A549 (cell line): ENCODE measurements around the gene GUCA2A. TPM values are rescaled to one million over a fixed set of nuclear protein-coding genes. Genes with fewer than 3 reads are reported as not detected.

Experiments used
- ATAC-seq, 2 experiments: fragments of 200-7000 bp in 1 of 2; fragments of >200 bp in 1 of 2; cut with Nextera tagmentation in 1 of 2; cut with Tn5 transposase in 1 of 2; 3 replicates each; pipeline versions ENCODE4 v1.8.0 to v1.9.1; 2018 to 2020; ENCODE audit warnings: mild to moderate bottlenecking in 1 of 2, moderate library complexity in 1 of 2
- CTCF ChIA-PET: fragments of 300-600 bp; sonication (Branson Sonifier 250); formaldehyde crosslinking; extraction: SDS; loops from one replicate; lab custom pipeline; 2021; ENCODE audit warnings: antibody characterized with exemption, inconsistent platforms; lab: Yijun Ruan, JAX
- POLR2A ChIA-PET: fragments of 350-600 bp; formaldehyde crosslinking; extraction: SDS; loops from one replicate; lab custom pipeline; 2021; ENCODE audit warnings: antibody characterized with exemption, inconsistent platforms; lab: Yijun Ruan, JAX
- DNase-seq, 2 experiments: peaks; one replicate each; pipeline versions ENCODE4 v3.0.0 to v3.0.0-alpha.2; 2011 to 2016; ENCODE audit warnings: low read depth in 1 of 2, low spot score in 1 of 2
- FAIRE-seq: peaks from 2 replicates; lab custom pipeline; 2011; peaks lifted over from hg19 to GRCh38; lab: Jason Lieb, UNC
- H3K27ac ChIP-seq, 2 experiments: fragments of >200 bp; sonication (Bioruptor Twin); formaldehyde crosslinking; 3 replicates each; pipeline ENCODE4 v1.5.1; 2016 to 2017
- H3K4me1 ChIP-seq: fragments of >200 bp; sonication (Bioruptor Twin); formaldehyde crosslinking; 3 replicates; pipeline ENCODE4 v1.6.1; 2016
- H3K4me2 ChIP-seq: fragments of >200 bp; sonication (Bioruptor Twin); formaldehyde crosslinking; 3 replicates; pipeline ENCODE4 v1.6.1; 2016
- H3K4me3 ChIP-seq: fragments of >200 bp; sonication (Bioruptor Twin); formaldehyde crosslinking; 3 replicates; pipeline ENCODE4 v1.5.1; 2016
- H3K9me3 ChIP-seq: fragments of >200 bp; sonication (Bioruptor Twin); formaldehyde crosslinking; 3 replicates; pipeline ENCODE4 v1.6.1; 2016
- ATOH8 ChIP-seq: fragments of 250-450 bp; sonication (Bioruptor Pico); IDR thresholded peaks from 2 replicates; pipeline ENCODE4 v1.5.0; 2020; ENCODE audit warnings: low read depth, mild to moderate bottlenecking, moderate library complexity
- CBX2 ChIP-seq: fragments of 200-600 bp; sonication (generic); IDR thresholded peaks from 2 replicates; pipeline ENCODE4 v1.6.1; 2016; ENCODE audit warnings: low read depth, mild to moderate bottlenecking, borderline replicate concordance
- CEBPB ChIP-seq, 2 experiments: fragments of >200 bp in 1 of 2; sonication (Bioruptor Twin) in 1 of 2; formaldehyde crosslinking in 1 of 2; IDR thresholded peaks; 2 replicates each; pipeline ENCODE4 v1.6.1; 2012 to 2016
- CHD2 ChIP-seq: fragments of 150-350 bp; IDR thresholded peaks from 2 replicates; pipeline ENCODE4 v1.6.1; 2014; ENCODE audit warnings: low read length; ENCODE audit not compliant: partially characterized antibody
- CHD4 ChIP-seq: fragments of 200-600 bp; sonication (generic); IDR thresholded peaks from 2 replicates; pipeline ENCODE4 v1.6.1; 2016; ENCODE audit warnings: antibody characterized with exemption, mild to moderate bottlenecking, borderline replicate concordance
- FOSB ChIP-seq: fragments of 250-450 bp; sonication (Bioruptor Pico); IDR thresholded peaks from 2 replicates; pipeline ENCODE4 v1.5.0; 2020; ENCODE audit warnings: mild to moderate bottlenecking, moderate library complexity
- FOXS1 ChIP-seq: fragments of 250-450 bp; sonication (Bioruptor Pico); IDR thresholded peaks from 2 replicates; pipeline ENCODE4 v1.5.0; 2020; ENCODE audit warnings: mild to moderate bottlenecking, moderate library complexity
- HDAC2 ChIP-seq: fragments of 200-600 bp; sonication (generic); IDR thresholded peaks from 2 replicates; pipeline ENCODE4 v1.6.1; 2016
- HEYL ChIP-seq: fragments of 250-450 bp; sonication (Bioruptor Pico); IDR thresholded peaks from 2 replicates; pipeline ENCODE4 v1.8.0; 2021; ENCODE audit warnings: mild to moderate bottlenecking, moderate library complexity
- HOXB5 ChIP-seq: fragments of 250-450 bp; sonication (Bioruptor Pico); IDR thresholded peaks from 2 replicates; pipeline ENCODE4 v1.5.0; 2020; ENCODE audit warnings: mild to moderate bottlenecking, moderate library complexity
- JUN ChIP-seq, 2 experiments: fragments of >200 bp; sonication (Bioruptor Twin); formaldehyde crosslinking; IDR thresholded peaks; 2 replicates in 1 of 2; 3 replicates in 1 of 2; pipeline ENCODE4 v1.6.1; 2016 to 2017
- JUNB ChIP-seq: fragments of >200 bp; sonication (Bioruptor Twin); formaldehyde crosslinking; IDR thresholded peaks from 2 replicates; pipeline ENCODE4 v1.6.1; 2016
- KDM1A ChIP-seq: fragments of 200-600 bp; sonication (generic); IDR thresholded peaks from 2 replicates; pipeline ENCODE4 v1.6.1; 2016; ENCODE audit warnings: low read depth, mild to moderate bottlenecking
- NR3C1 ChIP-seq: fragments of >200 bp; sonication (Bioruptor Twin); formaldehyde crosslinking; IDR thresholded peaks from 3 replicates; pipeline ENCODE4 v1.6.1; 2017
- PHF8 ChIP-seq: fragments of 200-600 bp; sonication (generic); IDR thresholded peaks from 2 replicates; pipeline ENCODE4 v1.6.1; 2016; ENCODE audit warnings: low read depth, mild to moderate bottlenecking, antibody characterized with exemption, moderate library complexity, borderline replicate concordance
- POLR2A ChIP-seq: IDR thresholded peaks from 2 replicates; pipeline ENCODE4 v1.6.1; 2012; ENCODE audit warnings: mild to moderate bottlenecking, low read length
- RARB ChIP-seq: fragments of 250-450 bp; sonication (Bioruptor Pico); IDR thresholded peaks from 2 replicates; pipeline ENCODE4 v1.8.0; 2021; ENCODE audit warnings: mild to moderate bottlenecking, moderate library complexity
- REST ChIP-seq: fragments of 200-600 bp; sonication (generic); IDR thresholded peaks from 2 replicates; pipeline ENCODE4 v1.6.1; 2016; ENCODE audit warnings: antibody characterized with exemption, mild to moderate bottlenecking, moderate library complexity
- RFX5 ChIP-seq: fragments of 450-650 bp; IDR thresholded peaks from 2 replicates; pipeline ENCODE4 v1.7.1; 2014; ENCODE audit warnings: antibody characterized with exemption, mild to moderate bottlenecking, moderate library complexity
- USF2 ChIP-seq: fragments of 450-650 bp; IDR thresholded peaks from 2 replicates; pipeline ENCODE4 v1.6.1; 2014; ENCODE audit warnings: antibody characterized with exemption
- ZNF302 ChIP-seq: fragments of 250-450 bp; sonication (Bioruptor Pico); IDR thresholded peaks from 2 replicates; pipeline ENCODE4 v1.9.0; 2021; ENCODE audit warnings: inconsistent platforms, mild to moderate bottlenecking, moderate library complexity
- ZSCAN20 ChIP-seq: fragments of 250-450 bp; sonication (Bioruptor Pico); IDR thresholded peaks from 2 replicates; pipeline ENCODE4 v1.8.0; 2022; ENCODE audit warnings: mild to moderate bottlenecking, moderate library complexity
- WGBS: methylation state at CpG from one replicate; pipeline ENCODE4 v1.1.6; 2017; ENCODE audit errors: missing lambda C conversion rate; 5-methylcytosine and 5-hydroxymethylcytosine counted together
- polyA plus RNA-seq, 4 experiments: library from polyadenylated mRNA; depleted of rRNA in 3 of 4; stranded (reverse); fragments of >200 nt; fragmentation: RNase III in 1 of 4; extraction: RNeasy Plus Mini Kit Qiagen cat#74134 plus additional on column Dnase treatment in 1 of 4; gene quantifications; 2 replicates in 3 of 4; 3 replicates in 1 of 4; pipeline ENCODE4 v1.2.3, GENCODE V29; 2011 to 2017
- TF ChIP-seq, protein P1 (sequence below): fragments of >200 bp; sonication (Bioruptor Twin); formaldehyde crosslinking; IDR thresholded peaks from 3 replicates; pipeline ENCODE4 v1.6.1; 2016
- TF ChIP-seq, protein P2 (sequence below): IDR thresholded peaks from 2 replicates; pipeline ENCODE4 v1.6.1; 2012
- TF ChIP-seq, protein P3 (sequence below): fragments of 150-350 bp; IDR thresholded peaks from 2 replicates; pipeline ENCODE4 v1.6.1; 2014; ENCODE audit warnings: low read depth, mild to moderate bottlenecking, low read length
- TF ChIP-seq, protein P4 (sequence below): IDR thresholded peaks from 2 replicates; pipeline ENCODE4 v1.6.1; 2012; ENCODE audit warnings: low read depth, borderline replicate concordance

Gene GUCA2A
- polyA plus RNA-seq, 2 of the 4 experiments (the other 2 are of a cell fraction) = not detected

GRCh38 chr1:42137766-42138165 lies 26.8 kb downstream of the GUCA2A start:
- no peaks in the 10 kb centered on the region for H3K4me1 ChIP-seq
- H3K4me2 ChIP-seq = no peak overlapping the region
- no peaks in the 10 kb centered on the region for H3K9me3 ChIP-seq
- CTCF ChIA-PET = no interaction called here
- no peak overlapping the region for H3K4me3 ChIP-seq
- POLR2A ChIA-PET = no interaction called here
- no peak for FAIRE-seq
- no peak overlapping the region for H3K27ac ChIP-seq
- WGBS = 73% methylated on average over 10 of the region's 10 CpGs
- DNase-seq = no peak
- no peak for ATAC-seq
- no peak for TF ChIP-seq CHD4
- TF ChIP-seq POLR2A = no peak
- TF ChIP-seq JUNB = no peak
- no peak for TF ChIP-seq RARB (CRISPR knock-in tag)
- TF ChIP-seq NR3C1 = no peak
- TF ChIP-seq KDM1A = no peak
- no peak for TF ChIP-seq CEBPB (IDR thresholded peaks at IDR 0.05)
- no peak for TF ChIP-seq USF2
- TF ChIP-seq FOXS1 (CRISPR knock-in tag) = no peak
- no peak for TF ChIP-seq PHF8
- TF ChIP-seq, protein P1, sequence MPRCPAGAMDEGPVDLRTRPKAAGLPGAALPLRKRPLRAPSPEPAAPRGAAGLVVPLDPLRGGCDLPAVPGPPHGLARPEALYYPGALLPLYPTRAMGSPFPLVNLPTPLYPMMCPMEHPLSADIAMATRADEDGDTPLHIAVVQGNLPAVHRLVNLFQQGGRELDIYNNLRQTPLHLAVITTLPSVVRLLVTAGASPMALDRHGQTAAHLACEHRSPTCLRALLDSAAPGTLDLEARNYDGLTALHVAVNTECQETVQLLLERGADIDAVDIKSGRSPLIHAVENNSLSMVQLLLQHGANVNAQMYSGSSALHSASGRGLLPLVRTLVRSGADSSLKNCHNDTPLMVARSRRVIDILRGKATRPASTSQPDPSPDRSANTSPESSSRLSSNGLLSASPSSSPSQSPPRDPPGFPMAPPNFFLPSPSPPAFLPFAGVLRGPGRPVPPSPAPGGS = no peak
- TF ChIP-seq HOXB5 (CRISPR knock-in tag) = no peak
- TF ChIP-seq CHD2 = no peak
- no peak for TF ChIP-seq FOSB
- no peak for TF ChIP-seq ZNF302
- TF ChIP-seq HEYL (CRISPR knock-in tag) = no peak
- no peak for TF ChIP-seq ZSCAN20 (CRISPR knock-in tag)
- TF ChIP-seq ATOH8 = no peak
- no peak for TF ChIP-seq CBX2
- TF ChIP-seq, all 56 proteins: peak for 0

GRCh38 chr1:42136466-42136865 lies 28.1 kb downstream of the GUCA2A start:
- FAIRE-seq (no peak), DNase-seq (no peak), ATAC-seq (no peak)
- H3K27ac ChIP-seq = no peak overlapping the region
- H3K4me2 ChIP-seq = no peak overlapping the region
- POLR2A ChIA-PET = no interaction called here
- H3K4me1 ChIP-seq = no peaks in the 10 kb centered on the region
- no peaks in the 10 kb centered on the region for H3K9me3 ChIP-seq
- TF ChIP-seq, protein P2, sequence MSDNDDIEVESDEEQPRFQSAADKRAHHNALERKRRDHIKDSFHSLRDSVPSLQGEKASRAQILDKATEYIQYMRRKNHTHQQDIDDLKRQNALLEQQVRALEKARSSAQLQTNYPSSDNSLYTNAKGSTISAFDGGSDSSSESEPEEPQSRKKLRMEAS = no peak
- TF ChIP-seq HEYL (CRISPR knock-in tag) (no peak), HOXB5 (CRISPR knock-in tag) (no peak), HDAC2 (no peak), RFX5 (no peak), JUN (IDR thresholded peaks at IDR 0.05) (no peak), REST (no peak)
- TF ChIP-seq, protein P3, sequence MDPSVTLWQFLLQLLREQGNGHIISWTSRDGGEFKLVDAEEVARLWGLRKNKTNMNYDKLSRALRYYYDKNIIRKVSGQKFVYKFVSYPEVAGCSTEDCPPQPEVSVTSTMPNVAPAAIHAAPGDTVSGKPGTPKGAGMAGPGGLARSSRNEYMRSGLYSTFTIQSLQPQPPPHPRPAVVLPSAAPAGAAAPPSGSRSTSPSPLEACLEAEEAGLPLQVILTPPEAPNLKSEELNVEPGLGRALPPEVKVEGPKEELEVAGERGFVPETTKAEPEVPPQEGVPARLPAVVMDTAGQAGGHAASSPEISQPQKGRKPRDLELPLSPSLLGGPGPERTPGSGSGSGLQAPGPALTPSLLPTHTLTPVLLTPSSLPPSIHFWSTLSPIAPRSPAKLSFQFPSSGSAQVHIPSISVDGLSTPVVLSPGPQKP = no peak
- TF ChIP-seq, protein P4, sequence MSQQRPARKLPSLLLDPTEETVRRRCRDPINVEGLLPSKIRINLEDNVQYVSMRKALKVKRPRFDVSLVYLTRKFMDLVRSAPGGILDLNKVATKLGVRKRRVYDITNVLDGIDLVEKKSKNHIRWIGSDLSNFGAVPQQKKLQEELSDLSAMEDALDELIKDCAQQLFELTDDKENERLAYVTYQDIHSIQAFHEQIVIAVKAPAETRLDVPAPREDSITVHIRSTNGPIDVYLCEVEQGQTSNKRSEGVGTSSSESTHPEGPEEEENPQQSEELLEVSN = no peak
- CTCF ChIA-PET = no interaction called here
- no peak overlapping the region for H3K4me3 ChIP-seq
